Activated naive CD8-positive, alpha-beta T cell treated with anti-CD3 and anti-CD28 coated beads for 36 hours (primary cell): ENCODE measurements around the gene KRTAP13-4. TPM values are rescaled to one million over a fixed set of nuclear protein-coding genes. Genes with fewer than 3 reads are reported as not detected.

Experiments
- DNase-seq: peaks from one replicate; pipeline ENCODE4 v3.0.0; 2021
- H3K27ac Mint-ChIP-seq: one replicate; pipeline ENCODE4 v1.8.0; 2022; ENCODE audit warnings: mild to moderate bottlenecking, moderate library complexity, mixed read lengths
- H3K27me3 Mint-ChIP-seq: one replicate; pipeline ENCODE4 v1.8.0; 2022; ENCODE audit warnings: mild to moderate bottlenecking, mixed read lengths
- H3K36me3 Mint-ChIP-seq: one replicate; pipeline ENCODE4 v1.8.0; 2021; ENCODE audit warnings: mild to moderate bottlenecking, mixed read lengths
- H3K4me1 Mint-ChIP-seq: one replicate; pipeline ENCODE4 v1.8.0; 2021; ENCODE audit warnings: mixed read lengths
- H3K4me3 Mint-ChIP-seq: one replicate; pipeline ENCODE4 v1.8.0; 2022; ENCODE audit warnings: mild to moderate bottlenecking, moderate library complexity, mixed read lengths
- H3K9me3 Mint-ChIP-seq: one replicate; pipeline ENCODE4 v1.8.0; 2022; ENCODE audit warnings: mixed read lengths
- total RNA-seq, 2 experiments: library from RNA; stranded (reverse); gene quantifications; one replicate each; pipeline ENCODE4 v1.2.3, GENCODE V29; 2021

KRTAP13-4 gene
- total RNA-seq, 2 experiments from 2014 or later, result not detected

DNA sequence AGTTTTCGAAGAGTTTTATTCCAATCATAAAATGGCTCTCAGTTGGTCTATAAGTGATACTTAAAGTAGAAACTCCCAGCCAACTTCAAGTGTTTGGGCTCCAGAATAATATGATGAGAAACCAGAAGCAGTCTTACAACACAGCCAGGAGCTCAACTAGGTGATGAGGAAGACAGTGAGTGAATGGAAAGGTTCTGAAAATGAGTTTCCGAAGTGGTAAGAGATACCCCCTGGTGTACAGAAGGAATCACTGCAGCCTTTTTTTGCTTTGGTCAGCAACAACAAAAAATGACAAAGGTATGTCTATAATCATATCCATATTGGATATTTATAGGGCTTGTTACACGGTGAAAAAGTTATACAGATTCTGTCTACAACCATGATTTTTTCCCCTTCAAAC lies 33.7 kb downstream of the KRTAP13-4 start:
- DNase-seq, result no peak
- H3K9me3 Mint-ChIP-seq, result no peaks in the 10 kb centered on the region
- H3K4me1 Mint-ChIP-seq, result no peaks in the 10 kb centered on the region
- H3K4me3 Mint-ChIP-seq, result no peak overlapping the region
- H3K27ac Mint-ChIP-seq, result no peak overlapping the region
- no peaks in the 10 kb centered on the region for H3K36me3 Mint-ChIP-seq
- H3K27me3 Mint-ChIP-seq, result peaks cover 18% of the 10 kb centered on the region

GRCh38 chr21:30468900-30469714 lies 39.1 kb downstream of the KRTAP13-4 start:
- Mint-ChIP-seq H3K9me3 (no peaks in the 10 kb centered on the region), H3K27me3 (peaks cover 15% of the 10 kb centered on the region), H3K36me3 (no peaks in the 10 kb centered on the region), H3K4me1 (no peaks in the 10 kb centered on the region), H3K27ac (no peak overlapping the region), H3K4me3 (no peak overlapping the region)
- DNase-seq, result no peak

- H3K27me3 Mint-ChIP-seq, result peaks cover 11% of the 10 kb centered on the region
- H3K4me1 Mint-ChIP-seq, result no peaks in the 10 kb centered on the region
- no peaks in the 10 kb centered on the region for H3K9me3 Mint-ChIP-seq
- H3K27ac Mint-ChIP-seq, result no peak overlapping the region
- no peak overlapping the region for H3K4me3 Mint-ChIP-seq
- H3K36me3 Mint-ChIP-seq, result no peaks in the 10 kb centered on the region
- DNase-seq, result no peak
These were observed 48.0 kb downstream of the KRTAP13-4 start for GRCh38 chr21:30478004-30478403.

- Mint-ChIP-seq H3K27ac (no peak overlapping the region), H3K4me1 (no peaks in the 10 kb centered on the region), H3K4me3 (no peak overlapping the region), H3K36me3 (no peaks in the 10 kb centered on the region), H3K27me3 (peaks cover 6% of the 10 kb centered on the region), H3K9me3 (no peaks in the 10 kb centered on the region)
- no peak for DNase-seq
These were observed 49.2 kb downstream of the KRTAP13-4 start for GRCh38 chr21:30479259-30479658.

GRCh38 chr21:30480145-30480544 lies 50.1 kb downstream of the KRTAP13-4 start, which contains the start of gene KRTAP19-1:
Gene KRTAP19-1, minus strand, starts transcription at chr21:30480367. Its CDS starts 50 bp downstream, at chr21:30480317.
- no peak for DNase-seq
- Mint-ChIP-seq H3K27me3 (peaks cover 6% of the 10 kb centered on the region), H3K4me3 (no peak within 1 kb of the TSS), H3K4me1 (no peaks in the 10 kb centered on the region), H3K9me3 (peaks cover 1% of the 10 kb centered on the region), H3K27ac (no peak within 1 kb of the TSS), H3K36me3 (no peaks in the 10 kb centered on the region)

Other genes with a start within 250 kb of the KRTAP13-4 start
- gene CLDN8, start 214.1 kb upstream of the KRTAP13-4 start, total RNA-seq, result not detected
- not detected for gene KRTAP24-1, start 147.3 kb upstream of the KRTAP13-4 start, total RNA-seq
- not detected for gene KRTAP25-1, start 140.7 kb upstream of the KRTAP13-4 start, total RNA-seq
- gene KRTAP26-1, start 109.9 kb upstream of the KRTAP13-4 start, total RNA-seq, result not detected
- not detected for gene KRTAP27-1, start 92.5 kb upstream of the KRTAP13-4 start, total RNA-seq
- gene KRTAP23-1, start 81.6 kb upstream of the KRTAP13-4 start, total RNA-seq, result not detected
- not detected for gene KRTAP13-2, start 57.9 kb upstream of the KRTAP13-4 start, total RNA-seq
- not detected for gene KRTAP13-1, start 34.2 kb upstream of the KRTAP13-4 start, total RNA-seq
- gene KRTAP13-3, start 4.3 kb upstream of the KRTAP13-4 start, total RNA-seq, result not detected
- not detected for gene KRTAP15-1, start 10.1 kb downstream of the KRTAP13-4 start, total RNA-seq
- not detected for gene KRTAP19-1, start 50.1 kb downstream of the KRTAP13-4 start, total RNA-seq
- not detected for gene KRTAP19-2, start 57.2 kb downstream of the KRTAP13-4 start, total RNA-seq
- gene KRTAP19-3, start 61.8 kb downstream of the KRTAP13-4 start, total RNA-seq, result not detected
- gene KRTAP19-4, start 66.9 kb downstream of the KRTAP13-4 start, total RNA-seq, result not detected
- gene KRTAP19-5, start 71.9 kb downstream of the KRTAP13-4 start, total RNA-seq, result not detected
- not detected for gene KRTAP19-6, start 111.6 kb downstream of the KRTAP13-4 start, total RNA-seq
- gene KRTAP19-7, start 131.1 kb downstream of the KRTAP13-4 start, total RNA-seq, result not detected
- gene KRTAP22-2, start 160.2 kb downstream of the KRTAP13-4 start, total RNA-seq, result not detected
- gene KRTAP6-3, start 162.2 kb downstream of the KRTAP13-4 start, total RNA-seq, result not detected
- not detected for gene KRTAP6-2, start 168.7 kb downstream of the KRTAP13-4 start, total RNA-seq
- gene KRTAP22-1, start 170.9 kb downstream of the KRTAP13-4 start, total RNA-seq, result not detected
- gene KRTAP6-1, start 183.7 kb downstream of the KRTAP13-4 start, total RNA-seq, result not detected
- not detected for gene KRTAP20-1, start 186.2 kb downstream of the KRTAP13-4 start, total RNA-seq
- gene KRTAP20-4, start 190.4 kb downstream of the KRTAP13-4 start, total RNA-seq, result not detected
- not detected for gene KRTAP20-2, start 205.0 kb downstream of the KRTAP13-4 start, total RNA-seq
- gene KRTAP20-3, start 212.6 kb downstream of the KRTAP13-4 start, total RNA-seq, result not detected